OCI-LY1 (cell line): ENCODE data around the gene RASL10B.

Source experiments
- H2AFZ ChIP-seq: fragments of 200-600 bp; sonication (generic), shearing (Covaris generic); 2 replicates; pipeline ENCODE4 v1.6.0; 2014; ENCODE audit warnings: antibody characterized with exemption, mild to moderate bottlenecking, low read length
- H3F3A ChIP-seq: fragments of 200-600 bp; sonication (generic), shearing (Covaris generic); 2 replicates; pipeline ENCODE4 v1.6.0; 2014; ENCODE audit warnings: mild to moderate bottlenecking, antibody characterized with exemption, low read length, moderate library complexity; ENCODE audit not compliant: insufficient read depth
- H3K27ac ChIP-seq: fragments of 200-600 bp; sonication (generic); 2 replicates; pipeline ENCODE4 v1.5.1; 2014; ENCODE audit warnings: low read length, mixed run types, mild to moderate bottlenecking, low read depth; ENCODE audit not compliant: poor library complexity, severe bottlenecking
- H3K27me3 ChIP-seq: fragments of 200-600 bp; sonication (generic); 2 replicates; pipeline ENCODE4 v1.6.0; 2014; ENCODE audit warnings: antibody characterized with exemption, mild to moderate bottlenecking, low read length, moderate library complexity; ENCODE audit not compliant: insufficient read depth
- H3K36me3 ChIP-seq: fragments of 200-600 bp; sonication (generic); 2 replicates; pipeline ENCODE4 v1.6.1; 2014; ENCODE audit warnings: mild to moderate bottlenecking, antibody characterized with exemption, low read length, moderate library complexity, mixed read lengths; ENCODE audit not compliant: insufficient read depth
- H3K4me1 ChIP-seq: fragments of 200-600 bp; sonication (generic); 2 replicates; pipeline ENCODE4 v1.5.1; 2014; ENCODE audit warnings: mild to moderate bottlenecking, low read length, moderate library complexity; ENCODE audit not compliant: insufficient read depth, severe bottlenecking
- H3K4me2 ChIP-seq: fragments of 200-600 bp; sonication (generic), shearing (Covaris generic); 2 replicates; pipeline ENCODE4 v1.6.1; 2014; ENCODE audit warnings: low read length
- H3K4me3 ChIP-seq: fragments of 200-600 bp; sonication (generic); 2 replicates; pipeline ENCODE4 v1.5.1; 2014; ENCODE audit warnings: low read length, low read depth, mild to moderate bottlenecking, mixed read lengths; ENCODE audit not compliant: poor library complexity, severe bottlenecking
- H3K79me2 ChIP-seq: fragments of 200-600 bp; shearing (Covaris generic); 2 replicates; pipeline ENCODE4 v1.6.1; 2016; ENCODE audit warnings: mixed run types, low read length, mixed read lengths; ENCODE audit not compliant: insufficient read depth
- H3K9ac ChIP-seq: fragments of 200-600 bp; sonication (generic), shearing (Covaris generic); 2 replicates; pipeline ENCODE4 v1.6.1; 2014; ENCODE audit warnings: mild to moderate bottlenecking, low read length, mixed read lengths
- H3K9me2 ChIP-seq: fragments of 200-600 bp; sonication (generic), shearing (Covaris generic); 2 replicates; pipeline ENCODE4 v1.6.1; 2014; ENCODE audit warnings: low read depth, mild to moderate bottlenecking, low read length, mixed read lengths
- H3K9me3 ChIP-seq: fragments of 200-600 bp; shearing (Covaris generic); 2 replicates; pipeline ENCODE4 v1.6.1; 2014; ENCODE audit warnings: low read length, mixed read lengths
- H4K20me1 ChIP-seq: fragments of 200-600 bp; sonication (generic), shearing (Covaris generic); 2 replicates; pipeline ENCODE4 v1.6.0; 2016; ENCODE audit warnings: mild to moderate bottlenecking, low read length; ENCODE audit not compliant: insufficient read depth
- EZH2 ChIP-seq: fragments of 200-600 bp; sonication (generic), shearing (Covaris generic); IDR thresholded peaks from 2 replicates; pipeline ENCODE4 v1.8.0; 2017; ENCODE audit warnings: borderline replicate concordance, mixed run types, mild to moderate bottlenecking, antibody characterized with exemption, low read length, moderate library complexity, mixed read lengths
- TF ChIP-seq, protein P1 (sequence below): fragments of 200-600 bp; sonication (generic), shearing (Covaris generic); IDR thresholded peaks from 2 replicates; pipeline ENCODE4 v1.5.1; 2017; ENCODE audit warnings: mild to moderate bottlenecking, antibody characterized with exemption, low read length, moderate library complexity, mixed read lengths

Gene RASL10B

GRCh38 chr17:35733366-35733765 lies 1.9 kb downstream of the RASL10B start:
- Histone ChIP-seq H3K27ac (no peak overlapping the region), H3K36me3 (no peaks in the 10 kb centered on the region), H3K4me3 (no peak overlapping the region), H3K9me3 (no peaks in the 10 kb centered on the region), H3K27me3 (no peaks in the 10 kb centered on the region; the same call in none of the 2 replicates), H3K4me2 (no peak overlapping the region), H3K9ac (no peak overlapping the region), H3K79me2 (no peaks in the 10 kb centered on the region), H3K4me1 (no peaks in the 10 kb centered on the region), H4K20me1 (no peaks in the 10 kb centered on the region), H2AFZ (no peak overlapping the region), H3K9me2 (no peaks in the 10 kb centered on the region), H3F3A (no peaks in the 10 kb centered on the region)
- TF ChIP-seq, protein P1, sequence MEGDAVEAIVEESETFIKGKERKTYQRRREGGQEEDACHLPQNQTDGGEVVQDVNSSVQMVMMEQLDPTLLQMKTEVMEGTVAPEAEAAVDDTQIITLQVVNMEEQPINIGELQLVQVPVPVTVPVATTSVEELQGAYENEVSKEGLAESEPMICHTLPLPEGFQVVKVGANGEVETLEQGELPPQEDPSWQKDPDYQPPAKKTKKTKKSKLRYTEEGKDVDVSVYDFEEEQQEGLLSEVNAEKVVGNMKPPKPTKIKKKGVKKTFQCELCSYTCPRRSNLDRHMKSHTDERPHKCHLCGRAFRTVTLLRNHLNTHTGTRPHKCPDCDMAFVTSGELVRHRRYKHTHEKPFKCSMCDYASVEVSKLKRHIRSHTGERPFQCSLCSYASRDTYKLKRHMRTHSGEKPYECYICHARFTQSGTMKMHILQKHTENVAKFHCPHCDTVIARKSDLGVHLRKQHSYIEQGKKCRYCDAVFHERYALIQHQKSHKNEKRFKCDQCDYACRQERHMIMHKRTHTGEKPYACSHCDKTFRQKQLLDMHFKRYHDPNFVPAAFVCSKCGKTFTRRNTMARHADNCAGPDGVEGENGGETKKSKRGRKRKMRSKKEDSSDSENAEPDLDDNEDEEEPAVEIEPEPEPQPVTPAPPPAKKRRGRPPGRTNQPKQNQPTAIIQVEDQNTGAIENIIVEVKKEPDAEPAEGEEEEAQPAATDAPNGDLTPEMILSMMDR, result no peak
- TF ChIP-seq EZH2, result no peak

DNA sequence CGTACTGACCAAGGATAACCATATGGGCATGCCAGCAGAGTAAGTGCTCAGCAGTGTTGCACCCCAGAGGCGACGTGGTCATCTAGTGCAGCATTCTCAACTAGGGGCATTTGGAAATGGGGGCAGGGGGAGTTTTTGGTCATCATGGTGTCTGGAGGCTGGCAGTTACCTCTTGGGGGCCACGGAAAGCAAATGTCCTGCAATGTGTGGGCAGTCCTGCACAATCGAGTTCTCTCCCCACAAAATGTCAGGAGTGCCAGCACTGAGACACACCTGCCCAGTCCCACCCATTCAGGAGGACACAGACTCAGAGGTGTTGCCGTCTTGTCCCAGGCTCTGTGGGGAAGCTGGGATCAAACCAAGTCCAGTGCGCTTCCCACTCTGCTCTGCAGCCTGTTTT lies 3.0 kb downstream of the RASL10B start:
- Histone ChIP-seq H3K9ac (no peak overlapping the region), H3K27ac (no peak overlapping the region), H3K9me3 (no peaks in the 10 kb centered on the region), H3K27me3 (no peaks in the 10 kb centered on the region; the same call in none of the 2 replicates), H3K79me2 (no peaks in the 10 kb centered on the region), H3K36me3 (no peaks in the 10 kb centered on the region), H3K4me1 (no peaks in the 10 kb centered on the region), H3F3A (no peaks in the 10 kb centered on the region), H3K9me2 (no peaks in the 10 kb centered on the region), H3K4me2 (no peak overlapping the region), H2AFZ (no peak overlapping the region), H3K4me3 (no peak overlapping the region), H4K20me1 (no peaks in the 10 kb centered on the region)
- no peak for TF ChIP-seq EZH2
- TF ChIP-seq, protein P1, result no peak

- Histone ChIP-seq H4K20me1 (no peaks in the 10 kb centered on the region), H3K9me2 (no peaks in the 10 kb centered on the region), H3K27ac (no peak overlapping the region)
These were observed 3.8 kb downstream of the RASL10B start for GRCh38 chr17:35735036-35735805.

More at GRCh38 chr17:35735036-35735805, 3.8 kb downstream of the RASL10B start:
- no peak overlapping the region for H3K4me2 ChIP-seq
- H3K27me3 ChIP-seq, result no peaks in the 10 kb centered on the region; the same call in none of the 2 replicates
- no peaks in the 10 kb centered on the region for H3K9me3 ChIP-seq
- H3K36me3 ChIP-seq, result no peaks in the 10 kb centered on the region
- no peaks in the 10 kb centered on the region for H3K79me2 ChIP-seq
- TF ChIP-seq EZH2, result no peak
- TF ChIP-seq, protein P1, result no peak
- H3F3A ChIP-seq, result no peaks in the 10 kb centered on the region
- H3K4me3 ChIP-seq, result no peak overlapping the region
- no peak overlapping the region for H2AFZ ChIP-seq
- no peaks in the 10 kb centered on the region for H3K4me1 ChIP-seq
- no peak overlapping the region for H3K9ac ChIP-seq
